Measurements from ENCODE around the gene OR6B1.

OR6B1 gene

GRCh38 chr7:144000020-144000419, at the start of gene OR6B1:
TSS of gene OR6B1 (plus strand) at chr7:144000320. CDS start at chr7:144003997, 3,677 bp downstream.
- DNase-seq, result no peak

- DNase-seq, result no peak
Measured at GRCh38 chr7:143953421-143953820, 46.7 kb upstream of the OR6B1 start.

DNA sequence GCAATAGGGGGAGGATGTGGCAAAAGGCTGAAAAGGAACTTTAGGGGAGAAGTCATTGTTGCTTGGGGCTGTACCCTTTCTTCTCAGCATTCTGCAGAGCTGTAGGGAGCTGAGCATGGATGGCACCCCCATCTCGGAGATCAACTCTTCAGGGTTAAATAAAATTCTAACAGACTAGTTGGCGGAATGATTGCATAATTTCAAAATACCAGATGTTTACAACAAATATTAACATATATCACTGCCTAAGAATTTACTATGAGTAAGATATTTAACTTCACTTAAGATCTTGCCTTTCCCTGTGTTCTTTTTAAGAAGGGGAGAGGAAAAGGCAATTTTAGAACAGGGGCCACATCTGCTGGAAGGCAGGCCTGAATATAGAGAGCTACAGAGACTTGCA, 46.0 kb upstream of the OR6B1 start:
- DNase-seq, result no peak

DNA sequence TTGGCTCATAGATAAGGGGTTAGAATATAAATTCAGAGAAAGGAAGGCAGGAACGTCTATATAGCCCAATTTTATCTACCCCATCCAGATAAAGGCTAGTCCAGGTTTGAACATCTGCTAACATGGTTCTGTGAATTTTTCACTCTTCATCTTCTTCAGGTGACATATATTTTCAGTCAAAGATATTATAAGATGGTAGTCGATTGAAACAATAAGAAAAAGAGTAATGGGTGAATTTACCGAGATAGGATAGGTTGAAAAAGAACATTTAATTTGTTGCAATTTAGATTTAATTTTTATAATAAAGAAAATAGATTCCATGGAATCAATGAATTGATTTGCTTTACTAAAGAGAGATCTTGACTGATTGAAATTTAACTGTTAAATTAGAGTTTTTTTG, 45.6 kb upstream of the OR6B1 start, which contains the start of gene OR2F1:
OR2F1 (plus strand) TSS at position 301 of the 400 bp plus-strand sequence. CDS start 5,127 bp downstream, outside the sequence.
- DNase-seq, result no peak

- no peak for DNase-seq
Measured at GRCh38 chr7:143958781-143959180, 41.3 kb upstream of the OR6B1 start.

GRCh38 chr7:143960813-143961610, 39.1 kb upstream of the OR6B1 start:
- no peak for DNase-seq

- DNase-seq, result no peak
Measured at GRCh38 chr7:143965280-143965679, 34.8 kb upstream of the OR6B1 start.

- no peak for DNase-seq
Measured at GRCh38 chr7:143967398-143967797, 32.7 kb upstream of the OR6B1 start.

DNA sequence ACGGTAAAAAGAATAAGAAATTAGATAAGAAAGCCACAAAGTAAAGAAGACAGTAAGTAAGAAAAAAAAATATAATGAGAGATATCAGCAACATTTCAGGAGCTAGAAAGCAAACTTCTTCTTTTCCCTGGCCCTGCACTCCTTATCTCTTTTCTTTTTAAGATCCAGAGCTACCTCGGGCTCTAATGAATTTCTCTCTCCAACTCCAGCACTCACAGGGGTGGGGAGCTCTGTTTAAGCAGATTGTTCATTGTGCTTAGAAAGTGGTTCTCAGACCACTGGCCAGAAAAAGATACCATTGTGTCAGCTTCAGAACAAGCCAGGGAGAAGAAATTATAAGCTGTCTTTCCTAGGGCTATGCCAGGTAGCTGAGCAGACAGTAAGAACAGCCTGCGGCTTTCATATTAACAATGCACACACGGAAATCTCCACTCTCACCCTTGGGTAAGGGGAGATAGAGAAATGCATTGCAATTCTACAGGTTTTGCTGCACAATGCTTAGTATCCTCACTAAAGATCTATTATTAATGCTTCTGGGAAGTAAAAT, 26.2 kb upstream of the OR6B1 start:
- no peak for DNase-seq

- no peak for DNase-seq
Measured at GRCh38 chr7:143974459-143974858, 25.7 kb upstream of the OR6B1 start.

DNA sequence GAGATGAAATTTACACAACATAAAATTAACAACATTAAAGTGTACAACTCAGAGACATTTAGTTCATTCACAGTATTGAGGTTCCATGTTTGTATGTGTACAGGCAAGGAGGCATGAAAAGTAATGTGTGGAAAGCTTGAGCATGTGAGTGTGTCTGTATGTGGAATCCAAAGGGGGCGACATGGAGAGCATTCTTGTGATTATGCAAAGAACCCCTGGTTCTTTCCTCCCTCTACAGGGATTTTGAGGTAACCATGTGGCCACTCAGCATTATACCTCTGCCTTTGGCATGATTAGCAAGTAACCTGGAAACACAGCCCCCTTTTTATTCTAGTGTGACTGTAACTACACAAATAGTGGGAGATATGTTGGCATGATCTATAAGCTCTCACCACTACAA, 24.5 kb upstream of the OR6B1 start:
- no peak for DNase-seq

GRCh38 chr7:143978585-143978984, 21.5 kb upstream of the OR6B1 start:
- no peak for DNase-seq

DNA sequence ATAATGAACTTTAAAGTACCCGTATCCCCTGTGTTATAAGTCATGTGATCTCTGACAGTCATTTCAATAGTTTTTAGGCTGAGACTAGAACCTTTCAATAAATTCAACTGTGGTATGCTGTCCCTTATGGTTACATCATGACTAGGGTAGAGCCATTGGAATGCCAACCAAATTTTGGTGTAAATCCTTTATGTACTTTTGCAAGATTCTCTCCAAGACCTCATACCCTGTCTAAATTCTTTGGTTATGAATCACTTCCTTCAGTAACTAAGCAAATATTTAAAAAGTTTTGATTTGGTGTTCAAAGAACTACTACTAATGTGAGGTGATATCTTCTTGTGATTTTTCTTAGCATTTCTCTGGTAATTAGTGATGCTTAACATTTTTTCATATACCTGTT, 20.8 kb upstream of the OR6B1 start:
- no peak for DNase-seq

DNA sequence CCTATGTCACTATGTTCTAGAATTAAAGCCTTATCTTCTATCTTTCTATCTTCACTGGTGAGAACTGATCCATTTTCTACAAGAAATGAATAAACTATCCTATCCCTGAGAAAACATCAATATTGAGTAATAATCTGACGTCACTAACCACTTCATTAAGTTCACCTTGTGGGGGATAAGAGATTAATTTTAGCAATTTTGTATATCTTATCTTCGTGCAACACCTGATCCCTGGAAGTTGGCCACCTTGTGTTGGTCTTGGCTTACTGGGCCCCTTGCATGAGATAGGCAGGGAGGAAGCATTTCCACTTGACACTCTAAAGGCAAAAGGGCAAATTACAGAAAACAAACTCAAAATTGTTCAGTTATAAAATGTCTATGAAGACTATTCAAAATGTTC, 20.1 kb upstream of the OR6B1 start:
- DNase-seq, result no peak

GRCh38 chr7:143980746-143981510, 19.2 kb upstream of the OR6B1 start:
- no peak for DNase-seq

DNA sequence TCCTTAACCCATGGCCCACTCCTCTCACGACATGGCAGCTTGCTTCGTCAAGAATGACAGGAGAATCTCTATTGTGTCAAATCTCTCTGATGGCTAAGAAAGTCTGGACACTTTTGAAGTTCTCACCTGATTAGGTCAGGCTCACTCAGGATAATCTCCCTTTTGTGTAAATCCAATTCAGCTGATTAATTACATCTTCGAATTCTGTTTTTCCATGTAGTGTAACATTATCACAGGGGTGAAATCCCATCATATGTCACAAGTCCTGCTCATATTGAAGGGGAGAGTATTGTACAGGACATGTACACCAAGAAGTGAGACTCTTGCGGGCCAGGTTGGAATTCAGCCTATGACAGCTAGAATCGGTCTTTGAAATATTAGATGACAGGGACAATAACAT, 16.2 kb upstream of the OR6B1 start:
- no peak for DNase-seq

DNA sequence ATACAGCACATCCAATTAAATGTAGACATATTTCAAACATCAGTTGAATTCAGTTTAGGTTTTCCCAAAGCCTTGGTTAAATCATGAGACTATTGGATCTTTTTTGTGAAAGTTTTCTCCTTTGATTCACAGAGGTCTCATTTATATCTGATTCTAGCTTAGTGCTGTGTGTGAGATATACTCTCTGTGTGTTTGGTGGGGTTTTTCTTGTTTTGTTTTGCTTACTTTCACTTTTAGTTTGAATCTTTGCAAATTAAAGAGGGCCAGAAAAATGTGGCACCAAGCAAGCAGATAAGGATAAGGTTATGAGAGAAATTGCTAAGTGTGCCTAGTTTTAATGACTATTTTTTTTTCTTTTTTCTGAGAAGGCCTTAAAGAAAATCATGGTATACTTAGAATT, 12.6 kb upstream of the OR6B1 start:
- DNase-seq, result no peak

DNA sequence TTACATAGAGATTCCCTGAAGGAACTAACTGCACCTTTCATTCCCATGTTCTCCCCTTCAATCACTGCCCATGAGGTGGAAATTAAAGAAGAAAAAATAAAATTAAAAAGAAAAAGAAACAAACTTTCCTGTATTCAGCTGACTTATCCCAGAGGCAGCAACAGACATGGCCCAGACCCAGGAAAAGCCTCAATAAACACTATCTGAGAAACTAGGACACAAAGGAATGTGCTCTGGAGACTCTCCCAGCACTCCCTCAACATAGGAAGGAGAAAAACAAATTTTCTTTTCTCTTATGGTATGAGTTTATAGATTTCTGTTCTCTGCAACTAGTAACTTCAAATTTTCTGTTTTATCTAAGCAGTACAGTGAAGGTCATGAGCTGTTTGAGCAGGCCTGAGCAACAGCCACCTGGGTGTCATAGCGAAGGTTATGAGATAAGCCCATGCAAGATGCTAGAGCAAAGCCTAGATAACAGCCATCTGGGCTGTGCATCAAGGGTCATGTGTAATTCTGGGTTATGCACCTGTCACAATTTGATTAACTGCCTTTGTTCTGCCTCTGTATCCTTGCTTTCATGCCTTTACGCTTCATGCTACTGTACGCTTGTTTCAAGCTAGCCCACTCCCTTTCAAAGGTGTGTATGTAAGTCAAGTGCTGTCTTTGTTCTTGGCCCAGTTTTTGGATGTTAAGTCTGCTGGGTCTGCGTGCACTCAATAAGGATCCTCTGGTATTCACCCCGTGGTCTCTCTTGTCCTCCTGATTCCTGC, 11.0 kb upstream of the OR6B1 start:
- DNase-seq, result no peak

DNA sequence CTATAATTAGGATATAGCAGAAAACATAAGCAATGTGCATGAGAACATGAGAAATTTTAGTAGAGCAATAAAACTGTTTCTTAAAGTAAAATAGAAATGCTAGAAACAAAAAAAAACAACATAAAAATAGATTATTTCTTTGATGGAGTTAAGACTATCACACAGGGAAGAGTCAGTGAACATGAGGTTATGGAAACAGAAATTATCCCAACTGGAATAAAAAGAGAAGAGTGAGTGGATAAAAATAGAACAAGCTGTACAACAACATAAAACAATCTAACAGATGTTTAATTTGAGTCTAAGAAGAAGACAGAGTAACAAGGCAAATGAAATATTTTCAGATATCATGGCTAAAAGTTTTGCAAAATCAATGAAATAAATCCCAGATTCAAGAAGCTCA, 7.5 kb upstream of the OR6B1 start:
- DNase-seq, result no peak

GRCh38 chr7:143993924-143994323, 6.2 kb upstream of the OR6B1 start:
- DNase-seq, result no peak

- no peak for DNase-seq
Measured at GRCh38 chr7:144001543-144001942, 1.4 kb downstream of the OR6B1 start.

- DNase-seq, result no peak
Measured at GRCh38 chr7:144004703-144005102, 4.6 kb downstream of the OR6B1 start.

GRCh38 chr7:144006029-144006691, 6.0 kb downstream of the OR6B1 start:
- no peak for DNase-seq
